ENCODE data around the gene UST.

The UST gene

GRCh38 chr6:148998704-148999103 is 251.9 kb downstream of the UST start:
- Histone ChIP-seq H3K36me3 (ENCODE audit: control insufficient read depth, low read length) (no peaks in the 10 kb centered on the region), H3K79me2 (ENCODE audit: control insufficient read depth, low read length) (no peaks in the 10 kb centered on the region), H3K9me2 (replicated peaks; ENCODE audit: control insufficient read depth, low read length) (no peaks in the 10 kb centered on the region), H3K27me3 (ENCODE audit: control insufficient read depth, low read length) (peaks cover 11% of the 10 kb centered on the region), H3K9me3 (ENCODE audit: control insufficient read depth, insufficient read depth, low read length) (peaks cover 4% of the 10 kb centered on the region; the same call in 1 of the 2 replicates), H3K27ac (ENCODE audit: low read depth, low read length) (no peak overlapping the region), H3F3A (ENCODE audit: control insufficient read depth, insufficient read depth) (no peaks in the 10 kb centered on the region), H3K4me3 (ENCODE audit: low read length) (no peak overlapping the region), H3K4me2 (ENCODE audit: low read length) (no peak overlapping the region), H3K4me1 (ENCODE audit: control insufficient read depth, low read length) (no peaks in the 10 kb centered on the region), H4K20me1 (ENCODE audit: control insufficient read depth, insufficient read depth, low read depth, low read length) (no peaks in the 10 kb centered on the region)
- TF ChIP-seq CTCF (IDR thresholded peaks at IDR 0.05; ENCODE audit: low read depth, low read length, poor library complexity, severe bottlenecking) (no peak), EZH2phosphoT487 (IDR thresholded peaks at IDR 0.05; ENCODE audit: borderline replicate concordance, low read length) (no peak)

- Histone ChIP-seq H3K9me3 (ENCODE audit: control insufficient read depth, insufficient read depth, low read length) (peaks cover 4% of the 10 kb centered on the region; the same call in 1 of the 2 replicates), H3K79me2 (ENCODE audit: control insufficient read depth, low read length) (no peaks in the 10 kb centered on the region), H3K4me3 (ENCODE audit: low read length) (no peak overlapping the region), H3F3A (ENCODE audit: control insufficient read depth, insufficient read depth) (no peaks in the 10 kb centered on the region), H4K20me1 (ENCODE audit: control insufficient read depth, insufficient read depth, low read depth, low read length) (no peaks in the 10 kb centered on the region), H3K4me2 (ENCODE audit: low read length) (no peak overlapping the region), H3K9me2 (replicated peaks; ENCODE audit: control insufficient read depth, low read length) (no peaks in the 10 kb centered on the region), H3K27me3 (ENCODE audit: control insufficient read depth, low read length) (peaks cover 11% of the 10 kb centered on the region), H3K27ac (ENCODE audit: low read depth, low read length) (no peak overlapping the region), H3K36me3 (ENCODE audit: control insufficient read depth, low read length) (no peaks in the 10 kb centered on the region), H3K4me1 (ENCODE audit: control insufficient read depth, low read length) (no peaks in the 10 kb centered on the region)
- TF ChIP-seq CTCF (IDR thresholded peaks at IDR 0.05; ENCODE audit: low read depth, low read length, poor library complexity, severe bottlenecking): no peak
These were observed 252.7 kb downstream of the UST start for GRCh38 chr6:148999501-148999900.

- Histone ChIP-seq H3K36me3 (ENCODE audit: control insufficient read depth, low read length) (no peaks in the 10 kb centered on the region), H3K27me3 (ENCODE audit: control insufficient read depth, low read length) (peaks cover 12% of the 10 kb centered on the region), H3K4me3 (ENCODE audit: low read length) (no peak overlapping the region), H3K9me3 (ENCODE audit: control insufficient read depth, insufficient read depth, low read length) (peaks cover 4% of the 10 kb centered on the region; the same call in 1 of the 2 replicates), H3K4me1 (ENCODE audit: control insufficient read depth, low read length) (no peaks in the 10 kb centered on the region), H3K79me2 (ENCODE audit: control insufficient read depth, low read length) (no peaks in the 10 kb centered on the region), H4K20me1 (ENCODE audit: control insufficient read depth, insufficient read depth, low read depth, low read length) (no peaks in the 10 kb centered on the region), H3K9me2 (replicated peaks; ENCODE audit: control insufficient read depth, low read length) (no peaks in the 10 kb centered on the region), H3F3A (ENCODE audit: control insufficient read depth, insufficient read depth) (no peaks in the 10 kb centered on the region), H3K4me2 (ENCODE audit: low read length) (no peak overlapping the region), H3K27ac (ENCODE audit: low read depth, low read length) (no peak overlapping the region)
- TF ChIP-seq CTCF (IDR thresholded peaks at IDR 0.05; ENCODE audit: low read depth, low read length, poor library complexity, severe bottlenecking): no peak
These were observed 253.2 kb downstream of the UST start for GRCh38 chr6:148999929-149000468.
